ENCODE results near the gene CCDC159.

Gene CCDC159

GRCh38 chr19:11387162-11388034 is 41.1 kb downstream of the CCDC159 start:
- DNase-seq (ENCODE audit: low read depth in 4 of 4, low spot score in 1 of 4), result no peak

- DNase-seq (ENCODE audit: low read depth in 4 of 4, low spot score in 1 of 4), result no peak
These were observed 44.0 kb downstream of the CCDC159 start for GRCh38 chr19:11390359-11390758.

GRCh38 chr19:11390933-11391680 is 44.8 kb downstream of the CCDC159 start:
- DNase-seq (ENCODE audit: low read depth in 4 of 4, low spot score in 1 of 4), result no peak

- no peak for DNase-seq (ENCODE audit: low read depth in 4 of 4, low spot score in 1 of 4)
These were observed 50.8 kb downstream of the CCDC159 start for GRCh38 chr19:11397089-11397610.

GRCh38 chr19:11399667-11400066 is 53.3 kb downstream of the CCDC159 start:
- DNase-seq (ENCODE audit: low read depth in 4 of 4, low spot score in 1 of 4), result no peak

GRCh38 chr19:11400798-11401197 is 54.5 kb downstream of the CCDC159 start:
- DNase-seq (ENCODE audit: low read depth in 4 of 4, low spot score in 1 of 4), result no peak

- no peak for DNase-seq (ENCODE audit: low read depth in 4 of 4, low spot score in 1 of 4)
These were observed 55.7 kb downstream of the CCDC159 start for GRCh38 chr19:11401808-11402543.

Measured in stimulated activated CD4-positive, alpha-beta T cell treated with anti-CD3 and anti-CD28 coated beads, Interleukin-1b, Interleukin-23, amount 100 ng/mL, for 24 hours (primary cell).